HG03378 (cell line): ENCODE measurements around the gene SCRN2.

Experiments used
- ATAC-seq: cut with Tn5 transposase; IDR thresholded peaks from one replicate; pipeline ENCODE4 v1.9.1; 2021; ENCODE audit warnings: mild to moderate bottlenecking, moderate library complexity; ENCODE audit not compliant: unreplicated experiment

SCRN2 gene

GRCh38 chr17:47840742-47841487 lies at the start of gene SCRN2:
Gene SCRN2, minus strand, starts transcription at chr17:47841273. Its CDS starts 430 bp downstream, at chr17:47840843.
- peak; percentile 71 for ATAC-seq

DNA sequence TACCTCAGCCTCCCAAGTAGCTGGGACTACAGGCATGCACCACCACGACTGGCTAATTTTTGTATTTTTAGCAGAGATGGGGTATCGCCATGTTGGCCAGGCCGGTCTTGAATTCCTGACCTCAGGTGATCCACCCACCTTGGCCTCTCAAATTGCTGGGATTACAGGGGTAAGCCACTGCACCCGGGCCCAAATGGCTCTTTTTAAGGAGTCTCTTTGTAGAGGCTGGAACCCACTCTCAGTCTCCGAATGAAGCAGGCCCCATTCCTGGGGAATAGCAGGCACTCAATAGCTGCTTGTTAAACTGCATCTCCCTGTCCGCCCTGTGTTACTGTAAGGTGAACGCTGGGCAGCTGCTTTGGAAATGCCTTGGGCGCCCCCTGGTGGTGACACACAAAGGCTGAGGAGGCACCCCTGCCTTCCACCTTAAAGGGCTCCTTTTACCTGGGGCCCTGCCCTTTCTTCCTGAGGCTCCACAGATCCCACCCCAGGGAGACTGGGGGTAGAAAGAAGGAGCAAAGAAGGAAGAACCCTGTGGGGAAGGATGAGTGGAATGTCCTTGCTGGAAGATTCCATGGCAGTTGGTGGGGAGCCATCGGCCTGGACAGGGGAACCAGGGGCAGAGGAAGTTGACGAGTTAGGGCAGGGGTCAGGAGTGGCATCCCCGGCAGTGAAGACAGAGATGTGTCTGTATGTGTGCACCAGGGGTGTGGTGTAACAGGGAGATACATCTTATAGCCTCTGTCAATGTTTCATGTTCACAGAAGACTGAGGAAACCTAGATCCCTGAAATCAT lies 48.9 kb upstream of the SCRN2 start:
- no peak for ATAC-seq

DNA sequence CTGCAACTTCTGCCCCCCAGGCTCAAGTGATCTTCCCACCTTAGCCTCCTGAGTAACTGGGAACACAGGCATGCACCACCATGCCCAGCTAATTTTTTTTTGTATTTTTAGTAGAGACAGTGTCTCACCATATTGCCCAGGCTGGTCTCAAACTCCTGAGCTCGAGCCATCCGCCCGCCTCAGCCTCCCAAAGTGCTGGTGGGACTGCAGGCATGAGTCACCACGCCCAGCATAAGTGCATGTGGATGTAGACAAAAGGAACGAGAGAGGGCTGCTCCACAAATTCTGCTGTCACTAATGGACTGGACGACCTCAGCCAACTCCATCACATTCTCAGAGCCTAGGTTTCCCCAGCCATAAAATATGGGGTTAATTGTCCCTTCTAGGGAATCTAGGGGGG lies 47.2 kb upstream of the SCRN2 start:
- ATAC-seq = no peak

DNA sequence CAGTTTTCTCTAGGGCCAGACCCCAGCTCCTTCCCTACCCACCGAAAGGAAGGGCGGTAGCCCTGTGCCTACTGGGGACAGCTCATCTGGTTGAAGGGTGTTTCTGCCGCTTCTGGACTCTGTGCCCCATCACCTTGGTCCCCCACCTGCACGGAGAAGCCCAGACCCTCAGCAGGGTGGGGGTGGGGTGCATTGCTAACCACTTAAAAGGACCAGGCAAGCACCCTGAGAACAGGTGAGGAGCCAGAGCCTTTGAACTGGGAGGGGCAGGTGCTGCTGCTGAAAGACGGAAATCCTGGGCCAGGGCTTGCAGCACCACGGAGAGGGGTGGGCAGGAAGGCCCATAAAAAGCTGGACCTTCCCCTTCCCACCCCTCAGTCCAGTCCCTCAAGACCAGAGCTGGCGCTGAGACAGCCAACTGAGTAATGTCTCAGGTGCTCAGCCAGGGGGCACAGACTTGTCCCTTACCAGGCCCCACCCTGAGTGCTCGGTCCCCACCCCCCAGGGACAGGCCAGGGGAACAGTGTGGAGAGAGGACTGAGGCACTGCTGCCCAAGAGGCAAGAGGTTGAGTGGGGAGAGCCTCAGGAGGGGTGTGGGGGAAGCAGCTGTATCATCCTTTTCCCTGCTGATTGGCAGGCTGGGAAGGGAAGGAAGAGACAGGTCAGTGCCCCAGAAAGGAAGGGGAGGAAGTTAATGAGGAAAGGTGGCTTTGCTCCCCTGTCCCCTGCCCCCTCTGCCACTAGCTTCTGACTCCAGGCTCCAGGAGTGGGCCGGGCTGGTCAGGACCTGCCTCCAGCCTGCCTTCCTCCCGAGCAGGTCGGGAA lies 44.0 kb upstream of the SCRN2 start:
- no peak for ATAC-seq

DNA sequence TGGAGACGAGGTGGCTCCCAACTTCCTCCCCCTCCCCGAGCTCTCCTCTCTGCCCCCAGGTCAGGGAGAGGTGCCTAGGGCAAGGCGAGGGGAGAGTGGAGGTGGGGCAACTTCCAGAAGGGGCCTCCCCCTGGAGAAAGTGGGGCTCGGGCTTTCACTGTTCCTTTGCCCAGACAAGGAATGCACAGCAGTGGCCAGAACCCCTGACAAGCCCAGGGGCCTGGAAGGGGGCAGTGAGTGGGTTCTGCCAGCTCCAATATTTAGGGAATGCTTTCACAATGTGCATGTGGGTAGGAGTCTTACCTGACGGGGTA lies 43.3 kb upstream of the SCRN2 start:
- no peak for ATAC-seq

- ATAC-seq = no peak
These were observed 42.7 kb upstream of the SCRN2 start for GRCh38 chr17:47883589-47884426.

- ATAC-seq = no peak
These were observed 41.9 kb upstream of the SCRN2 start for GRCh38 chr17:47882695-47883588.

DNA sequence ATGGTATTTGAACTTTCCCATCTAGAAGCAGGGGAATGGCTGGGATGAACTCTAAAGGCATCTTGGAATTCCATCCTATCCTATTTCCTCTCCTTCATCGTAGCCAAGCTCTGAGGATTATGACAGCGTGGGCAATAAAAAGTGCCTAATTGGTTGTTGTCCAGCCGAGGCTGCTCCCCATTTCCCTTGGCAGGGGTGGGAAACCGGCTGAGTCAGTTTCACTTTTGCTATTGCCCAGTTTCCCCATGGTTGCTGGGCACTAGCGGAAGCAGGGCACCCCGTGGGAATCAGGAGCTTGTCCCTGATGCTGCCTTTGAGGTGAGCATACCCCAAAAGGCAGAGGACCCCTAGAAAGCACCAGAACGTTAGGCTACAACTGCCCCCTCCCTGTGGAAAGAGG lies 41.2 kb upstream of the SCRN2 start:
- no peak for ATAC-seq

DNA sequence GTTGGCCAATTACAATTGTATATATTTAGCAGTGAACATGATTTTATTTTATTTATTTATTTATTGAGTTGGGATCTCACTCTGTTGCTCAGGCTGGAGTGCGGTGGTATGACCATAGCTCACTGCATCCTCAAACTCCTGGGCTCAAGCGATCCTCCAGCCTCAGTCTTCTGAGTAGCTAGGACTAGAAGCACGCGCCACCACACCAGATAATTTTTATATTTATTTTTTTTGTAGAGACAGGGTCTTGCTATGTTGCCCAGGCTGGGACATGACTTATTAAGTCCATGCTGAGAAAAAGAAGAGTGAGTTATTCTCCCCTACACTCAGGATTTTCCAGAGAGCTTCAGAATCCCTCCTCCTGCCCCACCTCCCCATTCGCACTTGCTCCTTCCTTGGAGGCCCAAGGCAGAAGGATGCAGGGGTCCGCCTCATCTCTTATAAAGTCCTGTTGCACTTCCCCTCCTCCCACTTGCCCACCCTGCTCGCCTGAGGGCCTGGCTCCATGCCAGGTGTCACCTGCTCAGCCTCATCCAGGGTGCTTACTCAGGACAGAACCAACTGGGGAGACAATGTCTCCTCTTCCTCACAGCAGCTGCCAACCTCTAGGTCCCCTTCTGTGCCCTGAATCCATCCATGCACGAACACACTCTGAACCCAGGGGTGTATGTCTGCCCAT lies 38.8 kb upstream of the SCRN2 start:
- ATAC-seq = no peak

DNA sequence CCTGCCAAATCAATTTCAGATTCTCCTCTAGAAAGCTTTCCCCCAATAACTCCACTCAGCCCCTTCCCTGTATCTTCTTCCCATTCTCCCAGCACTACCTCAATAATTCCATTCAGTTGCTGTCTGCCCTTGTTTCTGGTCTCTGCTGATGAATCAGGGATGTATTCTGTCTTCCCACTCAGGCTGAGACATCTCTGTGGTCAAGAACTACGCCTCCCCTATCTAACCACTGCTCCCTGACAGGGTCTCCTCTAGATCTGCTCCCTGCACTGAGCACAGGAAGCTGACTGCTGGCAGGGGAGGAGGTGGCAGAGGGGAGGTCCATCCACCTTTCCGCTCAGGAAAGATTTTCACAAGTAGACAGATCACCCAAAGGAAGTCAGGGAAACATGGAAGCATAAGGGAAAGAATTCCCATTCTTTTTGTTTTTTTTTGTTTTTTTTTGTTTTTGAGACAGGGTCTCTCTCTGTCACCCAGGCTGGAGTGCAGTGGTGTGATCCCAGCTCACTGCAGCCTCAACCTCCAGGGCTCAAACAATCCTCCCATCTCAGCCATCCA lies 38.0 kb upstream of the SCRN2 start:
- no peak for ATAC-seq

DNA sequence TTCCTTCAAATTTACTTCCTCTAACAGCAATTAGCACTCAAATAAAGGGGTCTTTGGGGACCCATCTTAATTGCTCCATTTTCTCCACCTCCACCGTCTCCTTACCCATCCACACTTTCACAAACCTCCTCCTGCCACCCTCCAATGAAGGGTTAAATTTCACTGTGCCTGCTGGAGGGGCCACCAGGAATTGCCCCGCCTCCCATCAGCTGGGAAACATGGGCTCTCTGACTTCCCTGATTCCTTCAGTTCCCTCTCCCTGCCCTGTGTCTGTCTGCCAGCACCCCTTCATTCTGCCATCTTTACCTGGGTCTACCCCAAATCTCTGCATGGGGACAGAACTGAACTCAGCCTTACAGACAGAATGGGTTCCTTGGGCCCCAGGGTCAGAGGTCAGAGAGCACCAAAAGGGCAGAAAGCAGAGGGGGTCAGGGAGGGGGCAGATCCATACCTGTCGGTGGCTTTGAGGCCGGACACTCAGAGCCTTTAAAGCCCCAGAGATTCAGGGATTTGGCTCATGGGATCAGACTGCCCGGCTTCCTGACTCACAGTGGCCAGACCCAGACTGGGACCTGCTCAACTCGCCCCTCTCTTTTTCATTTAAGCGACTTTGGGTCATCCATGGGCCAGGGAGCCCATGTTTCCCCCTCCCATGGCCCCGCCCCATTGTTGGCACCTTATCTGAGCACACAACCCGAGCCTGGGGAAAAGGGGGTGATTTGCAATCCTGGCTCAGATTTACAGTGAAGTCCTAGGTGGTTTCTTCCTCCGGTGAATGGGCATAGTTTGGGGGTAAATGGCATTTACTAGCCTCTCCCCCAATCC lies 37.3 kb upstream of the SCRN2 start:
- no peak for ATAC-seq

- no peak for ATAC-seq
These were observed 36.4 kb upstream of the SCRN2 start for GRCh38 chr17:47877368-47878034.

- no peak for ATAC-seq
These were observed 34.2 kb upstream of the SCRN2 start for GRCh38 chr17:47875011-47875985.

DNA sequence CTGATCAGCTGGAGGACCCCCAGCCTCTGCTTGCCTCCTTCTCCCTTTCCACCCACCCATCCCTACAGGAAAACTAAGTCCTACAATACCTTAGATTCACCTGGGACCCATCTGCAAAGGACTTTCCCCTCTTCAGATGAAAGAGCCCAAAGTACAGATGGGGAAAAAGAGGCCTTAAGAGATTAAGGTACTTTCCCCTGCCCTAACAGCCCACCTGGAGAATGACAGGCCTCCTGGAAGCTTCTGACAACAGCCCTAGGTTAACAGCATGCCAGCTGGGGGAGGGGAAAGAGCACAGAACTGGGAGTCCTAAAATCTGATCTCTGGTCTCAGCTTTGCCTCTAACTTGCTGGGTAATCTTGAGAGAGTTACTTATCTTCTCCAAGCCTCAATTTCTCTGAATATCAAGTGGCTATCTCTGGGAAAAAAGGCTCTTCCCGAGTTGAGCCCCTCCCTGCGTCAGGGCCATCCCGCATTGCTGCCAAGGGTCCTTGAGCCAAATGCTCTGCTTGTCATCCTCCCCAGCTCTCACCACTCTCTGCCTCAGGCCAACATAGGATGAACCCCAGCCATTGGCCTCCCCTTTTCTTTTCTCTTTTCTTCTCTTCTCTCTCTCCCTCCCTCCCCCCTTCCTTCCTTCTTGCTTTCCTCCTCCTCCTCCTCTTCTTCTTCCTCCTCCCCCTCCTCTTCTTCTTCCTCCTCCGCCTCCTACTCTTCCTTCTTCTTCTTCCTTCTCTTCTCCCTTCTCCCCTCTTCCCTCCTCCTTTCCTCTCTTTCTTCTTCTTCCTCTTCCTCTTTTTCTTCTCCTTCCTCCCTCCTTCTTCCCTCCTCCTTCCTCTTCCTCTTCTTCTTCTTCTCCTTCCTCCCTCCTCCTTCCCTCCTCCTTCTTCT lies 32.4 kb upstream of the SCRN2 start:
- ATAC-seq = no peak

GRCh38 chr17:47872651-47873161 lies 31.6 kb upstream of the SCRN2 start:
- ATAC-seq = no peak
